Vagina (tissue), 2 donors: Measurements from ENCODE around the gene KLB. TPM values are rescaled to one million over a fixed set of nuclear protein-coding genes. Genes with fewer than 3 reads are reported as not detected.

ENCODE experiments used
- DNase-seq, 2 donors: peaks; one replicate each; pipeline ENCODE4 v3.0.0-alpha.2; 2017; ENCODE audit errors: extremely low spot score in 2 of 2
- H3K27ac ChIP-seq: fragments of 200-600 bp; sonication (generic); one replicate; pipeline ENCODE4 v1.5.1; 2019
- H3K27me3 ChIP-seq: fragments of 200-600 bp; sonication (generic); one replicate; pipeline ENCODE4 v1.5.1; 2019
- H3K36me3 ChIP-seq, 2 donors: fragments of 200-600 bp; sonication (generic); one replicate each; pipeline ENCODE4 v1.5.1; 2017 to 2019
- H3K4me1 ChIP-seq: fragments of 200-600 bp; sonication (generic); one replicate; pipeline ENCODE4 v1.5.1; 2019
- H3K4me3 ChIP-seq, 2 donors: fragments of 200-600 bp; sonication (generic); 1 replicate in 1 of 2; 2 replicates in 1 of 2; pipeline ENCODE4 v1.5.1; 2016 to 2019
- H3K9me3 ChIP-seq: fragments of 200-600 bp; sonication (generic); one replicate; pipeline ENCODE4 v1.5.1; 2019
- POLR2A ChIP-seq, 2 donors: fragments of 450-650 bp; IDR thresholded peaks; one replicate each; pipeline ENCODE4 v1.6.1; 2017; ENCODE audit warnings: antibody characterized with exemption in 2 of 2, mild to moderate bottlenecking in 2 of 2, moderate library complexity in 2 of 2
- POLR2AphosphoS5 ChIP-seq, 2 donors: sonication (generic); formaldehyde crosslinking; IDR thresholded peaks; one replicate each; pipeline ENCODE4 v1.9.0; 2017; ENCODE audit warnings: antibody characterized with exemption in 2 of 2, mild to moderate bottlenecking in 2 of 2, low read depth in 1 of 2; ENCODE audit not compliant: insufficient read depth in 1 of 2
- intact Hi-C: fragments of 100-400 bp; cut with DNase I; formaldehyde crosslinking; loops from one replicate; pipeline ENCODE4 v1.15.1; 2023
- total RNA-seq: library from RNA; depleted of rRNA; stranded (reverse); fragments of >200 nt; gene quantifications from one replicate; pipeline ENCODE4 v1.2.3, GENCODE V29; 2016
- TF ChIP-seq, protein P1 (sequence below), 3 experiments: fragments of 450-650 bp in 2 of 3; fragments of 200-600 bp in 1 of 3; sonication (generic) in 1 of 3; IDR thresholded peaks; one replicate each; pipeline ENCODE4 v1.5.1; 2017 to 2019; ENCODE audit warnings: antibody characterized with exemption in 3 of 3, mild to moderate bottlenecking in 2 of 3, moderate library complexity in 2 of 3

Gene KLB
- total RNA-seq, 1 donor from 2014 or later: 1.2 TPM

DNA sequence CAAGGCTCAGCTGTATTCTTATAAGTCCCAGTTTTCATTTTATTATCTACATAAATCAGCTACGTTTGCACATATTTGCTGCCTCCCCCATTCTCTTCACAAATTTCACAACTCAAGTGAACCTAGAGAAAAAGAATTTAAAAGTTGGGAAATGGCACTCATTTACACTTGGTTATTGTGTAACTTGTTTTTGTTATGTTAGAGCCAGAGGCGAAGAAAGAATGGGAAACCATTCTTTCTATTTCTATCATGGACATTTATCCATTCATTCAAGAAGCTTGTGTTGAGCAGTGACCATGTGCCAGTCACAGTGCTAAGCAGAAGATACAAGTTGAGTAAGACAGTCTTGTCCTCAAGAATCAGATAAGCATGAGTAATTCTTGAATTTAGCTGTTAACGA, 65.7 kb downstream of the KLB start:
- no peak for TF ChIP-seq POLR2AphosphoS5 (IDR thresholded peaks at IDR 0.05; ENCODE audit: insufficient read depth in 1 of 2, low read depth in 1 of 2)
- TF ChIP-seq POLR2A (IDR thresholded peaks at IDR 0.05): no peak
- TF ChIP-seq, protein P1, sequence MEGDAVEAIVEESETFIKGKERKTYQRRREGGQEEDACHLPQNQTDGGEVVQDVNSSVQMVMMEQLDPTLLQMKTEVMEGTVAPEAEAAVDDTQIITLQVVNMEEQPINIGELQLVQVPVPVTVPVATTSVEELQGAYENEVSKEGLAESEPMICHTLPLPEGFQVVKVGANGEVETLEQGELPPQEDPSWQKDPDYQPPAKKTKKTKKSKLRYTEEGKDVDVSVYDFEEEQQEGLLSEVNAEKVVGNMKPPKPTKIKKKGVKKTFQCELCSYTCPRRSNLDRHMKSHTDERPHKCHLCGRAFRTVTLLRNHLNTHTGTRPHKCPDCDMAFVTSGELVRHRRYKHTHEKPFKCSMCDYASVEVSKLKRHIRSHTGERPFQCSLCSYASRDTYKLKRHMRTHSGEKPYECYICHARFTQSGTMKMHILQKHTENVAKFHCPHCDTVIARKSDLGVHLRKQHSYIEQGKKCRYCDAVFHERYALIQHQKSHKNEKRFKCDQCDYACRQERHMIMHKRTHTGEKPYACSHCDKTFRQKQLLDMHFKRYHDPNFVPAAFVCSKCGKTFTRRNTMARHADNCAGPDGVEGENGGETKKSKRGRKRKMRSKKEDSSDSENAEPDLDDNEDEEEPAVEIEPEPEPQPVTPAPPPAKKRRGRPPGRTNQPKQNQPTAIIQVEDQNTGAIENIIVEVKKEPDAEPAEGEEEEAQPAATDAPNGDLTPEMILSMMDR (IDR thresholded peaks at IDR 0.05): no peak
- Histone ChIP-seq H3K27ac (no peak overlapping the region), H3K36me3 (peaks cover 0 to 6% of the 10 kb centered on the region in 2 donors), H3K4me3 (no peak overlapping the region), H3K4me1 (no peaks in the 10 kb centered on the region), H3K9me3 (no peaks in the 10 kb centered on the region), H3K27me3 (no peaks in the 10 kb centered on the region)
- no peak for DNase-seq
- intact Hi-C loops: loop anchor here (10.0 kb wide), 1 partner anchor 392 kb away; no protein-coding TSS in a partner anchor

DNA sequence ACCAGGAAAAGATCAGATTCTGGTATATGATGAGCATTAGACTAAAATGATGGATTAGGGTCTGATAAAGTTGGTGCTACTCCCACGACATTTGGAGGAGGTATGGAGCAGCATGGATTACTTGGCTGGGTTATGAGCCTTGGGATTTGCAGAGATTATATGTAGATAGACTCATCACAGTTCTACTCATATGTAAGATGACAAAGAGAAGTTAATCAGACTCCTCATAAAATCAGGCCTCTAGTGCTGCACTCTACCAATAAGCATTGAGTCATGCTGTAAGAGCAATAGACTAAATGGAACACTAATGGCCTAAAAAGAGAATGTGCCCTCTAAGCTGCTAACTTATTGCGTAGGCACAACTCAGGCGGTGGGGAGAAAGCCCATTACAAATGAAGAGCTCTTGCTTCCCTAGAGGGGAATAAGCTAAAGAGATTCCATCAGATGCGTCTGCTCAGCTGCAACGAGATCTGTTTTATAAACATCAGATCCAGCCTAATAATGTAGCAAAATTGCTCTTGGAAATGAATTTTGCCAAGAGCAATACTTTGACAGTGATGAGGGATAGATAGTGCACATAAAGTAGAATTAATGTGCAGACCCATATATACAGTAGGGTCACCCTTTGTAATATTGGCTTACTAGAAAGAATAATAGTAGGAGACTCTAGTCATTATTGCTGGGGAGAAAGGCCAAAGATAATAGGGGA, 69.6 kb downstream of the KLB start:
- H3K27me3 ChIP-seq: no peaks in the 10 kb centered on the region
- no peaks in the 10 kb centered on the region for H3K9me3 ChIP-seq
- H3K36me3 ChIP-seq: peaks cover 0 to 8% of the 10 kb centered on the region in 2 donors
- no peak overlapping the region for H3K4me3 ChIP-seq
- no peak overlapping the region for H3K27ac ChIP-seq
- no peaks in the 10 kb centered on the region for H3K4me1 ChIP-seq
- no peak for DNase-seq
- TF ChIP-seq POLR2AphosphoS5 (IDR thresholded peaks at IDR 0.05; ENCODE audit: insufficient read depth in 1 of 2, low read depth in 1 of 2) (no peak), POLR2A (IDR thresholded peaks at IDR 0.05) (no peak)
- TF ChIP-seq, protein P1 (IDR thresholded peaks at IDR 0.05): no peak
- intact Hi-C loops: loop anchor here (10.0 kb wide), 1 partner anchor 388 kb away; no protein-coding TSS in a partner anchor

DNA sequence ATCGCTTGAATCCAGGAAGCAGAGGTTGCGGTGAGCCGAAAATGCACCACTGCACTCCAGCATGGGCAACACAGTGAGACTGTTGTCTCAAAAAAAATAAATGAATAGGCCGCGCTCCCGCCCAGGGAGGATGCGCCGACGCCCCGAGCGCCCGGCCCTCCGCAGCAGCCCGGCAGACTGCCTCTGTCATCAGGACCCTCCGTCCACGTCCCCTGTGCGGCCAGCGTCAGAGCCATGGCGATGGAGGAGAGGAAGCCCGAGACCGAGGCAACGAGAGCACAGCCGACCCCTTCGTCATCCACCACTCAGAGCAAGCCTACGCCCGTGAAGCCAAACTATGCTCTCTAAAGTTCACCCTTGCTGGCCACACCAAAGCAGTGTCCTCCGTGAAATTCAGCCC, 73.5 kb downstream of the KLB start:
- Histone ChIP-seq H3K27ac (no peak overlapping the region), H3K4me3 (no peak overlapping the region), H3K4me1 (no peaks in the 10 kb centered on the region), H3K9me3 (no peaks in the 10 kb centered on the region), H3K36me3 (peaks cover 0 to 8% of the 10 kb centered on the region in 2 donors), H3K27me3 (no peaks in the 10 kb centered on the region)
- intact Hi-C loops: no loop called here
- no peak for TF ChIP-seq POLR2AphosphoS5 (IDR thresholded peaks at IDR 0.05; ENCODE audit: insufficient read depth in 1 of 2, low read depth in 1 of 2)
- TF ChIP-seq, protein P1 (IDR thresholded peaks at IDR 0.05): no peak
- no peak for TF ChIP-seq POLR2A (IDR thresholded peaks at IDR 0.05)
- no peak for DNase-seq

DNA sequence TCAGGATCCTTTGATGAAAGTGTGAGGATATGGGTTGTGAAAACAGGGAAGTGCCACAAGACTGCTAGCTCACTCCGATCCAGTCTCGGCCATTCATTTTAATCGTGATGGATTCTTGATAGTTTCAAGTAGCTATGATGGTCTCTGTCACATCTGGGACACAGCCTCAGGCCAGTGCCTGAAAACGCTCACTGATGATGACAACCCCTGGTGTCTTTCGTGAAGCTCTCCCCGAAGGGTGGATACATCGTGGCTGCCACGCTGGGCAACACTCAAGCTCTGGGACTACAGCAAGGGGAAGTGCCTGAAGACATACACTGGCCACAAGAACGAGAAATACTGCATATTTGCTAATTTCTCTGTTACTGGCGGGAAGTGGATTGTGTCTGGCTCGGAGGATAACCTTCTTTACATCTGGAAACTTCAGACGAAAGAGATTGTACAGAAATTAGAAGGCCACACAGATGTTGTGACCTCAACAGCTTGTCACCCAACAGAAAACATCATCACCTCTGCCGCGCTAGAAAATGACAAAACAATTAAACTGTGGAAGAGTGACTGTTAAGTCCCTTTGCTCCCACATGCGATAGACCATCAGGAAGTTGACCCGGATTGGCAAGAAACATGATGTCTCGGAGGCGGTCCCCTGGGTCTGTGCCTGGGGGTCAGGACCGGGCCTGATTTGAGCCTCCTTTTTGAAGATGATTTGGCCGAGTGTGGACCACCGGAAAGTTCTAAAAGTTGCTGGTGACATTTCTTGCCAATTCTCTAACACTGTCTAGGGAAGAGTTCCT, 74.4 kb downstream of the KLB start:
- no peaks in the 10 kb centered on the region for H3K27me3 ChIP-seq
- H3K4me3 ChIP-seq: no peak overlapping the region
- TF ChIP-seq POLR2AphosphoS5 (IDR thresholded peaks at IDR 0.05; ENCODE audit: insufficient read depth in 1 of 2, low read depth in 1 of 2): no peak
- TF ChIP-seq, protein P1 (IDR thresholded peaks at IDR 0.05): no peak
- TF ChIP-seq POLR2A (IDR thresholded peaks at IDR 0.05): no peak
- H3K27ac ChIP-seq: no peak overlapping the region
- no peaks in the 10 kb centered on the region for H3K4me1 ChIP-seq
- peaks cover 0 to 8% of the 10 kb centered on the region in 2 donors for H3K36me3 ChIP-seq
- intact Hi-C loops: no loop called here
- no peaks in the 10 kb centered on the region for H3K9me3 ChIP-seq
- no peak for DNase-seq
